H9 (cell line): Measurements from ENCODE around the gene ATP5MC3. TPM values are rescaled to one million over a fixed set of nuclear protein-coding genes. Genes with fewer than 3 reads are reported as not detected.

ENCODE experiments used
- DNase-seq: peaks from one replicate; pipeline ENCODE4 v3.0.0-alpha.2; 2017
- H2AFZ ChIP-seq: one replicate; pipeline ENCODE4 v1.6.1; 2013; ENCODE audit warnings: mild to moderate bottlenecking, low read length, control low read depth, moderate library complexity
- H2AK5ac ChIP-seq: 2 replicates; pipeline ENCODE4 v1.6.1; 2013; ENCODE audit warnings: low read length, control low read depth, mixed read lengths; ENCODE audit not compliant: insufficient read length
- H2BK120ac ChIP-seq: one replicate; pipeline ENCODE4 v1.6.1; 2013; ENCODE audit warnings: low read depth, mild to moderate bottlenecking, low read length, control low read depth, inconsistent platforms; ENCODE audit not compliant: poor library complexity, severe bottlenecking
- H2BK12ac ChIP-seq: 2 replicates; pipeline ENCODE4 v1.6.1; 2013; ENCODE audit warnings: low read length, control low read depth, mixed read lengths, low read depth; ENCODE audit not compliant: insufficient read length
- H2BK15ac ChIP-seq: 2 replicates; pipeline ENCODE4 v1.6.1; 2013; ENCODE audit warnings: low read depth, low read length, control low read depth
- H2BK20ac ChIP-seq: one replicate; pipeline ENCODE4 v1.6.1; 2013; ENCODE audit warnings: low read depth, mild to moderate bottlenecking, low read length, control low read depth, inconsistent platforms; ENCODE audit not compliant: poor library complexity, severe bottlenecking
- H2BK5ac ChIP-seq: 2 replicates; pipeline ENCODE4 v1.6.1; 2013; ENCODE audit warnings: low read length, control low read depth, mixed read lengths; ENCODE audit not compliant: insufficient read length
- H3K14ac ChIP-seq: 2 replicates; pipeline ENCODE4 v1.6.1; 2013; ENCODE audit warnings: low read length, control low read depth; ENCODE audit not compliant: insufficient read depth
- H3K18ac ChIP-seq: 2 replicates; pipeline ENCODE4 v1.6.1; 2013; ENCODE audit warnings: low read depth, mild to moderate bottlenecking, mixed read lengths, low read length, control low read depth; ENCODE audit not compliant: insufficient read length
- H3K23ac ChIP-seq: 2 replicates; pipeline ENCODE4 v1.6.1; 2013; ENCODE audit warnings: low read length, control low read depth, mixed read lengths, low read depth; ENCODE audit not compliant: insufficient read length
- H3K23me2 ChIP-seq: 2 replicates; pipeline ENCODE4 v1.6.1; 2013; ENCODE audit warnings: low read depth, mild to moderate bottlenecking, mixed read lengths, low read length, control low read depth; ENCODE audit not compliant: insufficient read length, poor library complexity, severe bottlenecking
- H3K27ac ChIP-seq: 2 replicates; pipeline ENCODE4 v1.5.1; 2013; ENCODE audit warnings: low read length, control low read depth, mixed read lengths, low read depth; ENCODE audit not compliant: insufficient read length
- H3K27me3 ChIP-seq: 2 replicates; pipeline ENCODE4 v1.6.1; 2013; ENCODE audit warnings: low read length, control low read depth, inconsistent platforms; ENCODE audit not compliant: insufficient read depth
- H3K4ac ChIP-seq: 2 replicates; pipeline ENCODE4 v1.6.1; 2013; ENCODE audit warnings: low read depth, mild to moderate bottlenecking, control low read depth, inconsistent platforms, low read length, moderate library complexity
- H3K4me1 ChIP-seq: 2 replicates; pipeline ENCODE4 v1.6.1; 2013; ENCODE audit warnings: low read length, control low read depth, inconsistent platforms; ENCODE audit not compliant: insufficient read depth
- H3K4me2 ChIP-seq: 2 replicates; pipeline ENCODE4 v1.6.1; 2013; ENCODE audit warnings: low read length, control low read depth, mixed read lengths; ENCODE audit not compliant: insufficient read length, insufficient read depth
- H3K56ac ChIP-seq: 2 replicates; pipeline ENCODE4 v1.6.1; 2013; ENCODE audit warnings: low read depth, mild to moderate bottlenecking, mixed read lengths, low read length, control low read depth; ENCODE audit not compliant: insufficient read length
- H3K79me1 ChIP-seq: 2 replicates; pipeline ENCODE4 v1.6.1; 2013; ENCODE audit warnings: low read depth, mild to moderate bottlenecking, moderate library complexity, low read length, control low read depth, inconsistent platforms; ENCODE audit not compliant: insufficient read depth, poor library complexity, severe bottlenecking
- H3K79me2 ChIP-seq: 2 replicates; pipeline ENCODE4 v1.6.1; 2013; ENCODE audit warnings: low read length, control low read depth, inconsistent platforms; ENCODE audit not compliant: insufficient read depth
- H3K9ac ChIP-seq: 2 replicates; pipeline ENCODE4 v1.6.1; 2013; ENCODE audit warnings: low read length, control low read depth, mixed read lengths; ENCODE audit not compliant: insufficient read length; ENCODE audit errors: extremely low read depth
- H3K9me3 ChIP-seq: one replicate; pipeline ENCODE4 v1.6.1; 2013; ENCODE audit warnings: low read depth, low read length, inconsistent platforms; ENCODE audit not compliant: control insufficient read depth
- H3T11ph ChIP-seq: one replicate; pipeline ENCODE4 v1.6.1; 2013; ENCODE audit warnings: mild to moderate bottlenecking, low read length, control low read depth, inconsistent platforms
- H4K20me1 ChIP-seq: one replicate; pipeline ENCODE4 v1.6.1; 2013; ENCODE audit not compliant: control insufficient read depth, insufficient read length, insufficient read depth
- H4K5ac ChIP-seq: 2 replicates; pipeline ENCODE4 v1.6.1; 2013; ENCODE audit warnings: low read depth, mild to moderate bottlenecking, mixed read lengths, low read length, control low read depth; ENCODE audit not compliant: insufficient read length
- H4K8ac ChIP-seq: replicated peaks from 2 replicates; pipeline ENCODE4 v1.6.1; 2013; ENCODE audit warnings: low read length, control low read depth, mixed read lengths, low read depth; ENCODE audit not compliant: insufficient read length
- H4K91ac ChIP-seq: 2 replicates; pipeline ENCODE4 v1.6.1; 2013; ENCODE audit warnings: low read depth, mild to moderate bottlenecking, moderate library complexity, mixed read lengths, low read length, control low read depth; ENCODE audit not compliant: insufficient read length
- H3K27ac Mint-ChIP-seq, 3 experiments: 2 replicates in 2 of 3; 3 replicates in 1 of 3; pipeline ENCODE4 v1.8.0; 2020 to 2021; ENCODE audit warnings: mixed read lengths in 3 of 3, mild to moderate bottlenecking in 1 of 3, moderate library complexity in 1 of 3
- H3K27me3 Mint-ChIP-seq: 2 replicates; pipeline ENCODE4 v1.8.0; 2021; ENCODE audit warnings: low read depth, mild to moderate bottlenecking, moderate library complexity, mixed read lengths
- H3K36me3 Mint-ChIP-seq, 3 experiments: 2 replicates in 2 of 3; 3 replicates in 1 of 3; pipeline ENCODE4 v1.8.0; 2020 to 2021; ENCODE audit warnings: low read depth in 3 of 3, mixed read lengths in 3 of 3; ENCODE audit not compliant: insufficient read depth in 1 of 3
- H3K4me1 Mint-ChIP-seq, 2 experiments: 2 replicates each; pipeline ENCODE4 v1.8.0; 2020; ENCODE audit warnings: mixed read lengths in 2 of 2
- H3K4me3 Mint-ChIP-seq, 2 experiments: 2 replicates in 1 of 2; 3 replicates in 1 of 2; pipeline ENCODE4 v1.8.0; 2020 to 2021; ENCODE audit warnings: mild to moderate bottlenecking in 2 of 2, mixed read lengths in 2 of 2, moderate library complexity in 1 of 2
- H3K9me3 Mint-ChIP-seq, 2 experiments: 2 replicates in 1 of 2; 3 replicates in 1 of 2; pipeline ENCODE4 v1.8.0; 2020; ENCODE audit warnings: mild to moderate bottlenecking in 2 of 2, mixed read lengths in 2 of 2, moderate library complexity in 1 of 2
- WGBS: extraction: QIAGEN DNeasy Blood & Tissue Kit; methylation state at CpG from one replicate; pipeline ENCODE4 v1.1.7; 2013; ENCODE audit warnings: missing lambda C conversion rate, low lambda C conversion rate, mixed read lengths; ENCODE audit not compliant: insufficient read length; ENCODE audit errors: extremely low coverage; 5-methylcytosine and 5-hydroxymethylcytosine counted together
- total RNA-seq: library from RNA; stranded (reverse); gene quantifications from 2 replicates; pipeline ENCODE4 v1.2.1, GENCODE V29; 2021
- TF ChIP-seq, protein P1 (sequence below): fragments of 200-600 bp; sonication (generic); conservative IDR thresholded peaks from 3 replicates; pipeline ENCODE4 v1.8.0; 2021; ENCODE audit warnings: antibody characterized with exemption, mild to moderate bottlenecking

Gene ATP5MC3
- total RNA-seq, 1 experiment from 2014 or later: 326 TPM

DNA sequence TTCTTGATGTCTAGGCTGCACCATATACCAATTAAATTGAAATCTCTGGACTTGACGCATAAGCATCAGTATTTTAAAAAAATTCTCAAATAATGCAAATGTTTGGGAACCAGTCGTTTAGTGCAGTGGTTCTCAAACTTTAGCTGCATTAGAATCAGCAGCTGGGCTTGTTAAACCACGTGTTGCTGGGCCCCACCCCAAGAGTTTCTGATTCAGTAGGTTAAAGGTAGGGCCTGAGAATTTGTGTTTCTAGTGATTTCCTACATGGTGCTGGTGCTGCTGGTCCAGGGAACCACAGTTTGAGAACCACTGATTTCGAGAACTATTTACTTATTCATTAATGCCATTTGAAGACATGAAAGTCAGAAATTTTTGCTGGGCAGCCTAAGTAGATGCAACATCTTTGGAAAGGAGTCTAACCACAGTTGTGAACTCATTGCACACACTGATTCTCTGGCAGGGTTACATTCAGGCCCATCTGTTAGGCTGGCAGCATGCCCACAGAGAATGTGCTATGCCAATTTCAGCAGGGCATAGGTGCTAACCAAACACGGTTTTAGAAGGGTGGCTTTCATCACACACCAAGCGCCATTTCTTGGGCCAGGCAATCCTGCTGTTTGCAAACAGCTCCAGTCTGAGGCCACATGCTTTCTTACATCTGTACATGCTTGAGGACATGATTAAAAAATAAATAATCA, 26.4 kb upstream of the ATP5MC3 start:
- TF ChIP-seq, protein P1, sequence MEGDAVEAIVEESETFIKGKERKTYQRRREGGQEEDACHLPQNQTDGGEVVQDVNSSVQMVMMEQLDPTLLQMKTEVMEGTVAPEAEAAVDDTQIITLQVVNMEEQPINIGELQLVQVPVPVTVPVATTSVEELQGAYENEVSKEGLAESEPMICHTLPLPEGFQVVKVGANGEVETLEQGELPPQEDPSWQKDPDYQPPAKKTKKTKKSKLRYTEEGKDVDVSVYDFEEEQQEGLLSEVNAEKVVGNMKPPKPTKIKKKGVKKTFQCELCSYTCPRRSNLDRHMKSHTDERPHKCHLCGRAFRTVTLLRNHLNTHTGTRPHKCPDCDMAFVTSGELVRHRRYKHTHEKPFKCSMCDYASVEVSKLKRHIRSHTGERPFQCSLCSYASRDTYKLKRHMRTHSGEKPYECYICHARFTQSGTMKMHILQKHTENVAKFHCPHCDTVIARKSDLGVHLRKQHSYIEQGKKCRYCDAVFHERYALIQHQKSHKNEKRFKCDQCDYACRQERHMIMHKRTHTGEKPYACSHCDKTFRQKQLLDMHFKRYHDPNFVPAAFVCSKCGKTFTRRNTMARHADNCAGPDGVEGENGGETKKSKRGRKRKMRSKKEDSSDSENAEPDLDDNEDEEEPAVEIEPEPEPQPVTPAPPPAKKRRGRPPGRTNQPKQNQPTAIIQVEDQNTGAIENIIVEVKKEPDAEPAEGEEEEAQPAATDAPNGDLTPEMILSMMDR: no peak
- H3K18ac ChIP-seq: no peak overlapping the region
- H3K4ac ChIP-seq: no peak overlapping the region
- no peak overlapping the region for H2AFZ ChIP-seq
- no peak overlapping the region for H2BK20ac ChIP-seq
- Mint-ChIP-seq H3K36me3 (no peaks in the 10 kb centered on the region), H3K4me3 (no peak overlapping the region), H3K27me3 (peaks cover 7% of the 10 kb centered on the region), H3K9me3 (no peaks in the 10 kb centered on the region), H3K27ac (no peak overlapping the region), H3K4me1 (peaks cover 0 to 3% of the 10 kb centered on the region in 2 experiments; a peak in 3 of 4 replicates)
- DNase-seq: no peak
- no CpG with 5 or more reads among the region's 6 CpGs for WGBS
- H3K9ac ChIP-seq: no peak overlapping the region
- no peak overlapping the region for H2BK120ac ChIP-seq
- H3K56ac ChIP-seq: no peak overlapping the region
- H3K14ac ChIP-seq: no peak overlapping the region
- no peak overlapping the region for H4K91ac ChIP-seq
- H4K5ac ChIP-seq: no peak overlapping the region
- no peak overlapping the region for H3K23ac ChIP-seq
- no peaks in the 10 kb centered on the region for H3K79me1 ChIP-seq
- H3K4me2 ChIP-seq: no peak overlapping the region
- H3K27me3 ChIP-seq: no peaks in the 10 kb centered on the region
- H3T11ph ChIP-seq: no peak overlapping the region
- no peak overlapping the region for H2BK12ac ChIP-seq
- H4K20me1 ChIP-seq: no peaks in the 10 kb centered on the region
- H2BK5ac ChIP-seq: no peak overlapping the region
- H3K4me1 ChIP-seq: no peaks in the 10 kb centered on the region
- H3K27ac ChIP-seq: no peak overlapping the region
- H4K8ac ChIP-seq: no peak overlapping the region
- no peaks in the 10 kb centered on the region for H3K9me3 ChIP-seq
- no peaks in the 10 kb centered on the region for H3K79me2 ChIP-seq
- H2AK5ac ChIP-seq: no peak overlapping the region
- no peaks in the 10 kb centered on the region for H3K23me2 ChIP-seq
- H2BK15ac ChIP-seq: no peak overlapping the region
